HepG2 (cell line): ENCODE measurements around the gene TMEM107. TPM values are rescaled to one million over a fixed set of nuclear protein-coding genes. Genes with fewer than 3 reads are reported as not detected.
A peak's percentile ranks its signal among the peaks of the same experiment; 100 is the strongest.

Experiments
- ATF1 ChIP-seq: IDR thresholded peaks from 2 replicates; pipeline ENCODE4 v1.6.1; 2016; ENCODE audit warnings: mild to moderate bottlenecking, control low read depth
- BHLHE40 ChIP-seq: IDR thresholded peaks from 2 replicates; pipeline ENCODE4 v1.6.1; 2011; ENCODE audit warnings: low read length, improper control_type of control experiment
- CBFB ChIP-seq: sonication (generic); formaldehyde crosslinking; IDR thresholded peaks from 2 replicates; pipeline ENCODE4 v1.4.0; 2020; ENCODE audit warnings: missing genetic modification reagents
- CEBPG ChIP-seq: IDR thresholded peaks from 2 replicates; pipeline ENCODE4 v1.6.1; 2016
- CEBPZ ChIP-seq: IDR thresholded peaks from 2 replicates; pipeline ENCODE4 v1.6.1; 2012; ENCODE audit warnings: low read length, improper control_type of control experiment
- HDAC2 ChIP-seq: sonication (generic); formaldehyde crosslinking; IDR thresholded peaks from 2 replicates; pipeline ENCODE4 v1.4.0; 2020; ENCODE audit warnings: missing genetic modification reagents
- HNRNPL ChIP-seq: fragments of 200-400 bp; formaldehyde crosslinking; IDR thresholded peaks from 2 replicates; pipeline ENCODE4 v1.6.1; 2017; ENCODE audit warnings: mild to moderate bottlenecking, low read depth, low read length
- MTA1 ChIP-seq: sonication (generic); formaldehyde crosslinking; IDR thresholded peaks from 2 replicates; pipeline ENCODE4 v1.4.0; 2020; ENCODE audit warnings: missing genetic modification reagents, mild to moderate bottlenecking, borderline replicate concordance
- NAIF1 ChIP-seq: sonication (generic); formaldehyde crosslinking; IDR thresholded peaks from 2 replicates; pipeline ENCODE4 v1.5.0; 2020; ENCODE audit warnings: mild to moderate bottlenecking, missing genetic modification reagents, borderline replicate concordance
- PAWR ChIP-seq: sonication (generic); formaldehyde crosslinking; IDR thresholded peaks from 2 replicates; pipeline ENCODE4 v1.4.0; 2020; ENCODE audit warnings: missing genetic modification reagents, mild to moderate bottlenecking, borderline replicate concordance
- PCBP1 ChIP-seq: fragments of 200-400 bp; formaldehyde crosslinking; IDR thresholded peaks from 2 replicates; pipeline ENCODE4 v1.6.1; 2017; ENCODE audit warnings: mild to moderate bottlenecking, low read depth, low read length, borderline replicate concordance
- TOPORS ChIP-seq: sonication (generic); formaldehyde crosslinking; IDR thresholded peaks from 2 replicates; pipeline ENCODE4 v1.8.0; 2023; ENCODE audit warnings: mild to moderate bottlenecking, missing genetic modification reagents
- ZNF468 ChIP-seq: sonication (generic); formaldehyde crosslinking; IDR thresholded peaks from 2 replicates; pipeline ENCODE4 v1.8.0; 2022; ENCODE audit warnings: mild to moderate bottlenecking, moderate library complexity, missing genetic modification reagents
- ZNF639 ChIP-seq: conservative IDR thresholded peaks from 2 replicates; pipeline ENCODE4 v1.6.1; 2018; ENCODE audit warnings: missing genetic modification reagents
- ZNF749 ChIP-seq: sonication (generic); formaldehyde crosslinking; IDR thresholded peaks from 2 replicates; pipeline ENCODE4 v1.8.0; 2022; ENCODE audit warnings: mild to moderate bottlenecking, missing genetic modification reagents, moderate library complexity, borderline replicate concordance
- ZNF816 ChIP-seq: sonication (generic); formaldehyde crosslinking; IDR thresholded peaks from 2 replicates; pipeline ENCODE4 v1.8.0; 2022; ENCODE audit warnings: missing genetic modification reagents, mild to moderate bottlenecking, borderline replicate concordance
- polyA plus RNA-seq, 8 experiments: library from polyadenylated mRNA; depleted of rRNA in 3 of 8; stranded (reverse) in 7 of 8; unstranded in 1 of 8; fragments of >200 nt; fragmentation: Illumina TruSeq in 4 of 8; extraction: Trizol in 4 of 8; gene quantifications; 2 replicates each; pipeline versions ENCODE4 v1.2.1 to v1.2.3, GENCODE V29; 2011 to 2016; ENCODE audit warnings: low read depth in 4 of 8, missing spikeins in 1 of 8, mixed read lengths in 1 of 8; ENCODE audit not compliant: insufficient read depth in 1 of 8
- total RNA-seq, 5 experiments: library from RNA; depleted of rRNA; stranded (reverse); fragments of >200 nt; fragmentation: Illumina TruSeq; extraction: Trizol; gene quantifications; 2 replicates each; pipeline ENCODE4 v1.2.3, GENCODE V29; 2016; ENCODE audit warnings: low read depth in 1 of 5
- TF ChIP-seq, protein P1 (sequence below): sonication (generic); IDR thresholded peaks from 2 replicates; pipeline ENCODE4 v1.6.1; 2016; ENCODE audit warnings: low read depth, borderline replicate concordance
- TF ChIP-seq, protein P2 (sequence below): sonication (generic); formaldehyde crosslinking; IDR thresholded peaks from 2 replicates; pipeline ENCODE4 v1.4.0; 2020; ENCODE audit warnings: mild to moderate bottlenecking, missing genetic modification reagents
- TF ChIP-seq, protein P3 (sequence below): fragments of 450-650 bp; IDR thresholded peaks from 2 replicates; pipeline ENCODE4 v1.6.1; 2016

TMEM107 gene
- total and polyA plus RNA-seq, 2 of the 13 experiments (the other 11 are each of a cell fraction or from before 2014, with no cell fraction given), result 7.2 to 15.3 TPM

DNA sequence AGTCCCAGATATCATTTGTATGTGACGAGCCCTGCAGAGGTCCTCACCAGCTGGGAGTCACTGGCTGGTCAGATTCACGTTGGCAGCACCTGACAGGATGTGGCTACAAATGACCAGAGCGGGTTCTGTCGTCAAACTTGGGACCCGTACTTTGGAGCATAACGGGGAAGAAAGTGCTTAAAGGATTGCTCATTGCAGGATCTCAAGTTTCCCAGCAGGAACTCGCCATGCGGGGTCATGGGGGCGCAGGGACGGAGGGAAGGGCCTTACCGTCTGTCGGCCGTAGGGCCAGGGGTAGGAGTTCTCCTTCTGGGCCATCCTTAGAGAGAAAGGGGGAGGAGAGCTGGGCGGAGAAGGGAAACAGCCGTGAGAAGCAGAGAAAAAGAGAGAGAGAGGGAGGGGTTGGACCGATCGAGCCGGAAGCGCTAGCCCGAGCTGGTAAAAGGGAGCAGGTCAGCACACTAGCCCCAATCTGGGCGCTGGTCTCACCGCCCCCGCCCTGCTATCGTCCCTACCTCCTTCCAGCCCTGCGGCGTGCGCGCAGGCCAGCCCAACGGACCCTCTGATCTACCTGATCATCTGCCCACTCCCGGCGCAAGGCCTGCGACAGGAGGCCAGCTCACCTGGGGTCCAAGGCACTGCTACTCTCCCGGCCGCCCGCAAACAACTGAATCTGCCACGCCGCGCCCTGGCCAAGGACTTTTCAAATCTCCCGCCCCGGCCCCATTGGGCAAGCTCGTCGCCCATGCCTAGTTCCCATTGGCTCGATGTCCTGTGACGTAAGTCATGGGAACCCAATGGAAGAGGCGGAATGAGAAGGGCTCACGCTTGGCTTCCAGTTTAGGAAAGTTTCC is 34.0 kb upstream of the TMEM107 start, which contains the start of gene AURKB (continued):
- no peak for TF ChIP-seq CEBPZ
- TF ChIP-seq CBFB (CRISPR knock-in tag), result peak; percentile 44; the same call in 1 of the 2 replicates
- TF ChIP-seq BHLHE40, result 0 out of 2 replicates have a peak, but pooled peaks have one; percentile 27
- TF ChIP-seq ATF1 (CRISPR knock-in tag), result peak; percentile 91
- TF ChIP-seq ZNF639 (CRISPR knock-in tag), result no peak
- TF ChIP-seq HDAC2 (CRISPR knock-in tag), result peak; percentile 62; the same call in 1 of the 2 replicates
- peak; percentile 74; the same call in 1 of the 2 replicates for TF ChIP-seq TOPORS (CRISPR knock-in tag)
- 0 out of 2 replicates have a peak, but pooled peaks have one; percentile 49 for TF ChIP-seq ZNF468 (CRISPR knock-in tag)
- TF ChIP-seq PAWR (CRISPR knock-in tag), result peak; percentile 85; the same call in 1 of the 2 replicates
- TF ChIP-seq, protein P1, sequence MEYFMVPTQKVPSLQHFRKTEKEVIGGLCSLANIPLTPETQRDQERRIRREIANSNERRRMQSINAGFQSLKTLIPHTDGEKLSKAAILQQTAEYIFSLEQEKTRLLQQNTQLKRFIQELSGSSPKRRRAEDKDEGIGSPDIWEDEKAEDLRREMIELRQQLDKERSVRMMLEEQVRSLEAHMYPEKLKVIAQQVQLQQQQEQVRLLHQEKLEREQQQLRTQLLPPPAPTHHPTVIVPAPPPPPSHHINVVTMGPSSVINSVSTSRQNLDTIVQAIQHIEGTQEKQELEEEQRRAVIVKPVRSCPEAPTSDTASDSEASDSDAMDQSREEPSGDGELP, result peak; percentile 62; the same call in 1 of the 2 replicates
- TF ChIP-seq HNRNPL, result 0 out of 2 replicates have a peak, but pooled peaks have one; percentile 44
- TF ChIP-seq, protein P2, sequence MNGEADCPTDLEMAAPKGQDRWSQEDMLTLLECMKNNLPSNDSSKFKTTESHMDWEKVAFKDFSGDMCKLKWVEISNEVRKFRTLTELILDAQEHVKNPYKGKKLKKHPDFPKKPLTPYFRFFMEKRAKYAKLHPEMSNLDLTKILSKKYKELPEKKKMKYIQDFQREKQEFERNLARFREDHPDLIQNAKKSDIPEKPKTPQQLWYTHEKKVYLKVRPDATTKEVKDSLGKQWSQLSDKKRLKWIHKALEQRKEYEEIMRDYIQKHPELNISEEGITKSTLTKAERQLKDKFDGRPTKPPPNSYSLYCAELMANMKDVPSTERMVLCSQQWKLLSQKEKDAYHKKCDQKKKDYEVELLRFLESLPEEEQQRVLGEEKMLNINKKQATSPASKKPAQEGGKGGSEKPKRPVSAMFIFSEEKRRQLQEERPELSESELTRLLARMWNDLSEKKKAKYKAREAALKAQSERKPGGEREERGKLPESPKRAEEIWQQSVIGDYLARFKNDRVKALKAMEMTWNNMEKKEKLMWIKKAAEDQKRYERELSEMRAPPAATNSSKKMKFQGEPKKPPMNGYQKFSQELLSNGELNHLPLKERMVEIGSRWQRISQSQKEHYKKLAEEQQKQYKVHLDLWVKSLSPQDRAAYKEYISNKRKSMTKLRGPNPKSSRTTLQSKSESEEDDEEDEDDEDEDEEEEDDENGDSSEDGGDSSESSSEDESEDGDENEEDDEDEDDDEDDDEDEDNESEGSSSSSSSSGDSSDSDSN (CRISPR knock-in tag), result peak; percentile 69
- 0 out of 2 replicates have a peak, but pooled peaks have one; percentile 55 for TF ChIP-seq PCBP1
- no peak; the same call in 1 of the 2 replicates for TF ChIP-seq ZNF816 (CRISPR knock-in tag)
- TF ChIP-seq MTA1 (CRISPR knock-in tag), result peak; percentile 58; the same call in 1 of the 2 replicates
- peak; percentile 48; the same call in 1 of the 2 replicates for TF ChIP-seq CEBPG (CRISPR knock-in tag)
- TF ChIP-seq ZNF749 (CRISPR knock-in tag), result peak; percentile 92; the same call in 1 of the 2 replicates
- TF ChIP-seq NAIF1 (CRISPR knock-in tag), result peak; percentile 34; the same call in 1 of the 2 replicates
- TF ChIP-seq, protein P3, sequence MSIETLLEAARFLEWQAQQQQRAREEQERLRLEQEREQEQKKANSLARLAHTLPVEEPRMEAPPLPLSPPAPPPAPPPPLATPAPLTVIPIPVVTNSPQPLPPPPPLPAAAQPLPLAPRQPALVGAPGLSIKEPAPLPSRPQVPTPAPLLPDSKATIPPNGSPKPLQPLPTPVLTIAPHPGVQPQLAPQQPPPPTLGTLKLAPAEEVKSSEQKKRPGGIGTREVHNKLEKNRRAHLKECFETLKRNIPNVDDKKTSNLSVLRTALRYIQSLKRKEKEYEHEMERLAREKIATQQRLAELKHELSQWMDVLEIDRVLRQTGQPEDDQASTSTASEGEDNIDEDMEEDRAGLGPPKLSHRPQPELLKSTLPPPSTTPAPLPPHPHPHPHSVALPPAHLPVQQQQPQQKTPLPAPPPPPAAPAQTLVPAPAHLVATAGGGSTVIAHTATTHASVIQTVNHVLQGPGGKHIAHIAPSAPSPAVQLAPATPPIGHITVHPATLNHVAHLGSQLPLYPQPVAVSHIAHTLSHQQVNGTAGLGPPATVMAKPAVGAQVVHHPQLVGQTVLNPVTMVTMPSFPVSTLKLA, result peak; percentile 68
